ENCODE data around the gene PTPRT. TPM values are rescaled to one million over a fixed set of nuclear protein-coding genes. Genes with fewer than 3 reads are reported as not detected.

Gene PTPRT
- total RNA-seq, 1 donor from 2014 or later = not detected

DNA sequence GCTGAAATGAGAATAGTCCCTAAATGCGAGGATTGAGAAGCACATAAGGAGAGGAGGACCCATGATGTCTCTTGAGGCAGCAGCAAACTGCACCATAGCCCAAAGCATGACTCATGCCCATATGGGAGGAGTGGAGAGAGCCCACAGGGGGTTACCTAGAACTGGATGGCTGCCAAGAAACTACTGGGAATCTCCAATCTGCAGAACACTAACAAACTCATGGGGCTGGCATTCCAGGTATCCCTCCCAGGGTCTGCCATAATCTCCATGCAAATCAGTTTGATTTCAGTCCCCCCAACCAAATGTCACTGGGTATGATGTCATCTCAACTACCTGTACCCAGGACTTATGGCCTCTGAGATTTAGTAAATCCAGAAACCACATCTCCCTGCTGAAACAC lies 410.5 kb downstream of the PTPRT start:
- Histone ChIP-seq H3K27me3 (no peaks in the 10 kb centered on the region), H3K36me3 (no peaks in the 10 kb centered on the region), H3K27ac (no peak overlapping the region), H3K4me3 (no peak overlapping the region), H3K9me3 (no peaks in the 10 kb centered on the region), H3K4me1 (no peaks in the 10 kb centered on the region)
- intact Hi-C loops (cut with DNase I) = no loop called here
- no peak for TF ChIP-seq POLR2AphosphoS5 (IDR thresholded peaks at IDR 0.05; ENCODE audit: insufficient read depth in 1 of 2, low read depth in 1 of 2)
- no peak for TF ChIP-seq POLR2A (IDR thresholded peaks at IDR 0.05)
- TF ChIP-seq, protein P1, sequence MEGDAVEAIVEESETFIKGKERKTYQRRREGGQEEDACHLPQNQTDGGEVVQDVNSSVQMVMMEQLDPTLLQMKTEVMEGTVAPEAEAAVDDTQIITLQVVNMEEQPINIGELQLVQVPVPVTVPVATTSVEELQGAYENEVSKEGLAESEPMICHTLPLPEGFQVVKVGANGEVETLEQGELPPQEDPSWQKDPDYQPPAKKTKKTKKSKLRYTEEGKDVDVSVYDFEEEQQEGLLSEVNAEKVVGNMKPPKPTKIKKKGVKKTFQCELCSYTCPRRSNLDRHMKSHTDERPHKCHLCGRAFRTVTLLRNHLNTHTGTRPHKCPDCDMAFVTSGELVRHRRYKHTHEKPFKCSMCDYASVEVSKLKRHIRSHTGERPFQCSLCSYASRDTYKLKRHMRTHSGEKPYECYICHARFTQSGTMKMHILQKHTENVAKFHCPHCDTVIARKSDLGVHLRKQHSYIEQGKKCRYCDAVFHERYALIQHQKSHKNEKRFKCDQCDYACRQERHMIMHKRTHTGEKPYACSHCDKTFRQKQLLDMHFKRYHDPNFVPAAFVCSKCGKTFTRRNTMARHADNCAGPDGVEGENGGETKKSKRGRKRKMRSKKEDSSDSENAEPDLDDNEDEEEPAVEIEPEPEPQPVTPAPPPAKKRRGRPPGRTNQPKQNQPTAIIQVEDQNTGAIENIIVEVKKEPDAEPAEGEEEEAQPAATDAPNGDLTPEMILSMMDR (IDR thresholded peaks at IDR 0.05) = no peak
- no peak for DNase-seq (ENCODE audit: extremely low spot score in 2 of 2)

DNA sequence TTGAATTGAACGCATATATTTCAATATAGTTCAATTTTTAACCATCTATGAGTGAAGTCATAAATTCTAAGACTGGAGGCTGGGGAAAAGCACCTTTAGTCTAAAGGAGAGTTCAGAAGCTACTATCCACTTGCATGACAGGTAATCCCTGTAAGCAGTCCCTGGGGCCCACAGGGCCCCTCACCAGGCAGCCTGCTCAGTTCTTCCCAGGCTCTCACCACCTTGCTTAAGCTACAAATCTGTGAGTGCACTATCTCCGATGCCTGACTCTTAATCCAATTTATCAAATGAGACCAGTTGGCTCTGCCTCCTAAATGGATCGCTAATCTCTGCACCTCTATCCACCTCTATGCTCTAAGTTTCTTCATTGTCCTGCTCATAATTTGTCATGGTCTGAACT lies 413.8 kb downstream of the PTPRT start:
- Histone ChIP-seq H3K36me3 (no peaks in the 10 kb centered on the region), H3K9me3 (no peaks in the 10 kb centered on the region), H3K4me1 (no peaks in the 10 kb centered on the region), H3K27ac (no peak overlapping the region), H3K4me3 (no peak overlapping the region), H3K27me3 (no peaks in the 10 kb centered on the region)
- TF ChIP-seq POLR2AphosphoS5 (IDR thresholded peaks at IDR 0.05; ENCODE audit: insufficient read depth in 1 of 2, low read depth in 1 of 2) (no peak), POLR2A (IDR thresholded peaks at IDR 0.05) (no peak)
- TF ChIP-seq, protein P1 (IDR thresholded peaks at IDR 0.05) = no peak
- DNase-seq (ENCODE audit: extremely low spot score in 2 of 2) = no peak
- intact Hi-C loops (cut with DNase I) = no loop called here

DNA sequence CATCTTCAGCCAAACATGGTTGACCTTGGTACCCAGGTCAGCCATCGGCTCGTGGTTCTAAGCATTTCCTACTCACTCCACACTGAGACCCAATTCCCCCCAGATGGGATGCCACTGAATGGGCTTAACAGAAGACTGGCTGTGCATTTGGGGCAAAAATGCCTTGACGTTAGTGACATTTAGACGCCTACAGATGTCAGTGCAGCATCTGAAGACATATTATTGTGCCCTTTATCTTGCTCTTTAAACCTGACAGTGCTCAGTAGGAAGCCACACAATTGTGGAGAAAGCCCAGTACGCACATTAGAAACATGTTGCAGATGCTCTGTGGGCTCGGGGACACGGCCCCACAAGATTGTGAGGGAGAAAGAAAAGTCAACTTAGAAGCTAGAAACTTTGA lies 414.7 kb downstream of the PTPRT start:
- intact Hi-C loops (cut with DNase I) = no loop called here
- no peak overlapping the region for H3K27ac ChIP-seq
- H3K9me3 ChIP-seq = no peaks in the 10 kb centered on the region
- H3K36me3 ChIP-seq = no peaks in the 10 kb centered on the region
- no peak for DNase-seq (ENCODE audit: extremely low spot score in 2 of 2)
- H3K4me1 ChIP-seq = no peaks in the 10 kb centered on the region
- no peaks in the 10 kb centered on the region for H3K27me3 ChIP-seq
- no peak for TF ChIP-seq POLR2A (IDR thresholded peaks at IDR 0.05)
- no peak for TF ChIP-seq POLR2AphosphoS5 (IDR thresholded peaks at IDR 0.05; ENCODE audit: insufficient read depth in 1 of 2, low read depth in 1 of 2)
- TF ChIP-seq, protein P1 (IDR thresholded peaks at IDR 0.05) = no peak
- H3K4me3 ChIP-seq = no peak overlapping the region

DNA sequence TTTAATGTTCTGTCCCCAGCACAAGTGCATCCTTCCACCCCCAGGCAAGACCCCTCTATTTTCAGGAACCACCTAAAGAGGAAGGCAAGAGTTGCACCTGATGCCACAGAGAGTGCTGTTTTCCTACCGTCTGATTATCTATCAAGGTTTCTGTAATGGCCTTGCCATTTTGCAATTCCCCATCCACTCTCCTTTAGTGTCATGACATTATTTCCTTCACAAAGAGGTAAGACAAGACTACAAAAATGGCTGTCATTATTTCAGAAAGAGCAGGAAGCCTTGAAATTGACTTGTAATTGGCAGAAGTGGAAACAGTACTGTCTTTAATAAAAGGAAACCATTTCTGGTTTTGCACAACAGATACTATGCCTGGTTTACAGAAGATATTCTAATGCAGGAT lies 426.7 kb downstream of the PTPRT start:
- Histone ChIP-seq H3K4me3 (no peak overlapping the region), H3K27ac (no peak overlapping the region), H3K4me1 (no peaks in the 10 kb centered on the region), H3K9me3 (no peaks in the 10 kb centered on the region), H3K27me3 (no peaks in the 10 kb centered on the region), H3K36me3 (no peaks in the 10 kb centered on the region)
- no peak for DNase-seq (ENCODE audit: extremely low spot score in 2 of 2)
- no peak for TF ChIP-seq POLR2AphosphoS5 (IDR thresholded peaks at IDR 0.05; ENCODE audit: insufficient read depth in 1 of 2, low read depth in 1 of 2)
- TF ChIP-seq POLR2A (IDR thresholded peaks at IDR 0.05) = no peak
- TF ChIP-seq, protein P1 (IDR thresholded peaks at IDR 0.05) = no peak
- intact Hi-C loops (cut with DNase I) = no loop called here

DNA sequence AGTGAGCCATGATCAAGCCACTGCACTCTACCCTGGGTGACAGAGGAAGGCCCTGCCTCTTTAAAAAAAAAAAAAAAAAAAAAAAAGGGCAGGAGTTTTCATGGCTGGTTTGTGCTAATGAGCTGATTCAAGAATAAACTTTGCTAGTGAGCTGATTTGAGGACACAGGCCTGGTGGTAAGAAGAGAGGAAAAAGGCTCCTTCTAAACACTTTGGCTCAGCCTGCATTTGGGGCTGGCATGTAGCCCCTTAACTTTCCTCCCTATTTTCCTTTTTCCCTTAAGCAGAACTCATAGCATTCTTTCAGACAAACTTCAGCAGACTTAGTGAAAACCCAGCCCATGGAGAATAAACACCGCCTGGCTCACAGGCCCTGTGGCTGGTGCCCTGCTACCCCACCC lies 432.7 kb downstream of the PTPRT start:
- no peaks in the 10 kb centered on the region for H3K36me3 ChIP-seq
- TF ChIP-seq POLR2AphosphoS5 (IDR thresholded peaks at IDR 0.05; ENCODE audit: insufficient read depth in 1 of 2, low read depth in 1 of 2) = no peak
- TF ChIP-seq, protein P1 (IDR thresholded peaks at IDR 0.05) = no peak
- no peak for TF ChIP-seq POLR2A (IDR thresholded peaks at IDR 0.05)
- no peak overlapping the region for H3K4me3 ChIP-seq
- H3K9me3 ChIP-seq = no peaks in the 10 kb centered on the region
- H3K27ac ChIP-seq = no peak overlapping the region
- DNase-seq (ENCODE audit: extremely low spot score in 2 of 2) = no peak
- no peaks in the 10 kb centered on the region for H3K27me3 ChIP-seq
- intact Hi-C loops (cut with DNase I) = no loop called here
- no peaks in the 10 kb centered on the region for H3K4me1 ChIP-seq
